ENCODE measurements around the gene FAHD2B.
"Not testable (repeated sequence)": the region's sequence is repeated elsewhere in the genome, so short reads cannot be mapped to it uniquely, and the experiment has no call there.

GRCh38 chr2:97062020-97062419 lies 32.7 kb downstream of the FAHD2B start:
- TF ChIP-seq, protein P1, sequence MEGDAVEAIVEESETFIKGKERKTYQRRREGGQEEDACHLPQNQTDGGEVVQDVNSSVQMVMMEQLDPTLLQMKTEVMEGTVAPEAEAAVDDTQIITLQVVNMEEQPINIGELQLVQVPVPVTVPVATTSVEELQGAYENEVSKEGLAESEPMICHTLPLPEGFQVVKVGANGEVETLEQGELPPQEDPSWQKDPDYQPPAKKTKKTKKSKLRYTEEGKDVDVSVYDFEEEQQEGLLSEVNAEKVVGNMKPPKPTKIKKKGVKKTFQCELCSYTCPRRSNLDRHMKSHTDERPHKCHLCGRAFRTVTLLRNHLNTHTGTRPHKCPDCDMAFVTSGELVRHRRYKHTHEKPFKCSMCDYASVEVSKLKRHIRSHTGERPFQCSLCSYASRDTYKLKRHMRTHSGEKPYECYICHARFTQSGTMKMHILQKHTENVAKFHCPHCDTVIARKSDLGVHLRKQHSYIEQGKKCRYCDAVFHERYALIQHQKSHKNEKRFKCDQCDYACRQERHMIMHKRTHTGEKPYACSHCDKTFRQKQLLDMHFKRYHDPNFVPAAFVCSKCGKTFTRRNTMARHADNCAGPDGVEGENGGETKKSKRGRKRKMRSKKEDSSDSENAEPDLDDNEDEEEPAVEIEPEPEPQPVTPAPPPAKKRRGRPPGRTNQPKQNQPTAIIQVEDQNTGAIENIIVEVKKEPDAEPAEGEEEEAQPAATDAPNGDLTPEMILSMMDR (IDR thresholded peaks at IDR 0.05), result not testable (repeated sequence)
- not testable (repeated sequence) for TF ChIP-seq POLR2A (IDR thresholded peaks at IDR 0.05)
